ENCODE data around the gene SELP. TPM values are rescaled to one million over a fixed set of nuclear protein-coding genes. Genes with fewer than 3 reads are reported as not detected.
"Not testable (repeated sequence)": the region's sequence is repeated elsewhere in the genome, so short reads cannot be mapped to it uniquely, and the experiment has no call there.

Gene SELP
- total RNA-seq = 1 to 10 TPM; 1.3 to 3.9 (median 1.5) TPM
- polyA plus RNA-seq = 1 to 10 TPM; 1.1 to 1.3 (median 1.3) TPM
- long read RNA-seq, donor 1, partial matches to known transcripts = 0 of 1 reads
- long read RNA-seq, donor 1, other reads (novel, unspliced or antisense) = 1 of 1 reads
- long read RNA-seq, donor 2, partial matches to known transcripts = 1 of 4 reads
- long read RNA-seq, donor 2, other reads (novel, unspliced or antisense) = 3 of 4 reads

- no peak for ATAC-seq
Observed at GRCh38 chr1:169630006-169630405, at the start of gene SELP. SELP (minus strand) TSS chr1:169630124; CDS start chr1:169630074, 50 bp downstream.

GRCh38 chr1:169679692-169680091 lies 49.8 kb upstream of the SELP start:
- Histone ChIP-seq H3K27ac (no peak overlapping the region), H3K27me3 (ENCODE audit: insufficient read depth in 3 of 3, low read length in 2 of 3) (peaks cover 0 to 3% (median 0%) of the 10 kb centered on the region in 3 donors), H3K9me3 (no peaks in the 10 kb centered on the region), H3K4me3 (no peak overlapping the region), H3K4me1 (no peaks in the 10 kb centered on the region), H3K36me3 (ENCODE audit: insufficient read depth in 1 of 2, low read depth in 1 of 2) (no peaks in the 10 kb centered on the region)
- DNase-seq (no peak), ATAC-seq (no peak)
- no peak for TF ChIP-seq CTCF (IDR thresholded peaks at IDR 0.05)
- intact Hi-C loops (cut with DNase I) = no loop called here
- 74 to 80% (median 77%) methylated on average over 3 of the region's 3 CpGs for WGBS, 3 donors

More at GRCh38 chr1:169630006-169630405, at the start of gene SELP:
- H3K4me3 ChIP-seq = no peak within 1 kb of the TSS
- no peaks in the 10 kb centered on the region for H3K36me3 ChIP-seq (ENCODE audit: insufficient read depth in 1 of 2, low read depth in 1 of 2)
- no peak within 1 kb of the TSS for H3K27ac ChIP-seq
- intact Hi-C loops (cut with DNase I) = no loop called here
- peaks cover 17% of the 10 kb centered on the region for H3K9me3 ChIP-seq
- no peaks in the 10 kb centered on the region for H3K27me3 ChIP-seq (ENCODE audit: insufficient read depth in 3 of 3, low read length in 2 of 3)
- 72 to 81% (median 81%) methylated on average over 1 of the region's 1 CpG for WGBS, 3 donors
- no peak for TF ChIP-seq CTCF (IDR thresholded peaks at IDR 0.05)
- DNase-seq = no peak
- H3K4me1 ChIP-seq = no peaks in the 10 kb centered on the region

DNA sequence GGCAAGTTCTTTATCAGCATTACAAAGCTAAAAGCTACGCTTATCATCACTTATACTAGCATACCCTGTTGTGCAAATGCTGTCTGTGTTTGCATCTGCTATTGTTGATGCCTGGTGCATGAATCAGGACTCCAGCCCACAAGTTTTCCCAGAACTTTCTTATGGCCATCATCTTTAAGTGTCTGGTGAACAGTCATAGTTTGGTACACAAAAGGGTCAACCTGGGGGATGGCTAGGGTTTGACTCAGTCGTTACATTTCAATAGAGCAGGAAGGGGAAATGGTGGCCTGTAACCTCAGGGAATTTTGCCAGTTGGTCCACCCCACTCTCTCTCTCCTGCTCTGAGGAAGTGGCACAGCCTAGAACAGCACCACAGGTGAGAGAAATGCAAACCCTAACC lies 46.1 kb upstream of the SELP start:
- no peaks in the 10 kb centered on the region for H3K4me1 ChIP-seq
- DNase-seq (no peak), ATAC-seq (no peak)
- no peak for TF ChIP-seq CTCF (IDR thresholded peaks at IDR 0.05)
- no peaks in the 10 kb centered on the region for H3K36me3 ChIP-seq (ENCODE audit: insufficient read depth in 1 of 2, low read depth in 1 of 2)
- no peak overlapping the region for H3K4me3 ChIP-seq
- intact Hi-C loops (cut with DNase I) = no loop called here
- H3K27me3 ChIP-seq (ENCODE audit: insufficient read depth in 3 of 3, low read length in 2 of 3) = no peaks in the 10 kb centered on the region
- 41 to 52% (median 48%) methylated on average over 2 of the region's 2 CpGs for WGBS, 3 donors
- peaks cover 6% of the 10 kb centered on the region for H3K9me3 ChIP-seq
- H3K27ac ChIP-seq = no peak overlapping the region

GRCh38 chr1:169670836-169671235 lies 40.9 kb upstream of the SELP start:
- Histone ChIP-seq H3K36me3 (ENCODE audit: insufficient read depth in 1 of 2, low read depth in 1 of 2) (no peaks in the 10 kb centered on the region), H3K27me3 (ENCODE audit: insufficient read depth in 3 of 3, low read length in 2 of 3) (no peaks in the 10 kb centered on the region), H3K27ac (no peak overlapping the region), H3K4me1 (no peaks in the 10 kb centered on the region), H3K4me3 (no peak overlapping the region), H3K9me3 (peaks cover 6% of the 10 kb centered on the region)
- ATAC-seq (no peak), DNase-seq (no peak)
- no peak for TF ChIP-seq CTCF (IDR thresholded peaks at IDR 0.05)
- intact Hi-C loops (cut with DNase I) = no loop called here
- 36 to 46% (median 44%) methylated on average over 3 of the region's 3 CpGs for WGBS, 3 donors

DNA sequence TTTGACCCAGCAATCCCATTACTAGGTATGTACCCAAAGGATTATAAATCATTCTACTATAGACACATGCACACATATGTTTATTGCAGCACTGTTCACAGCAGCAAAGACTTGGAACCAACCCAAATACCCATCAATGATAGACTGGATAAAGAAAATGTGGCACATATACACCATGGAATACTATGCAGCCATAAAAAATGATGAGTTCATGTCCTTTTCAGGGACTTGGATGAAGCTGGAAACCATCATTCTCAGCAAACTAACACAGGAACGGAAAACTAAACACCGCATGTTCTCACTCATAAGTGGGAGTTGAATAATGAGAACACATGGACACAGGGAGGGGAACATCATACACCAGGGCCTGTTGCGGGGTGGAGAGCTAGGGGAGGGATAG lies 40.3 kb upstream of the SELP start:
- H3K27ac ChIP-seq; H3K9me3 ChIP-seq; ATAC-seq; H3K4me1 ChIP-seq; DNase-seq; H3K36me3 ChIP-seq (ENCODE audit: insufficient read depth in 1 of 2, low read depth in 1 of 2); H3K4me3 ChIP-seq; intact Hi-C loops (cut with DNase I); H3K27me3 ChIP-seq (ENCODE audit: insufficient read depth in 3 of 3, low read length in 2 of 3): not testable (repeated sequence)
- 88 to 96% (median 92%) methylated on average over 3 of the region's 3 CpGs for WGBS, 3 donors

- intact Hi-C loops (cut with DNase I); H3K4me1 ChIP-seq; DNase-seq; H3K27ac ChIP-seq; ATAC-seq; H3K9me3 ChIP-seq; H3K4me3 ChIP-seq; H3K36me3 ChIP-seq (ENCODE audit: insufficient read depth in 1 of 2, low read depth in 1 of 2); H3K27me3 ChIP-seq (ENCODE audit: insufficient read depth in 3 of 3, low read length in 2 of 3): not testable (repeated sequence)
- WGBS, 3 donors = 83 to 94% (median 93%) methylated on average over 25 to 27 of the region's 28 CpGs
Observed at GRCh38 chr1:169667699-169668596, 38.0 kb upstream of the SELP start.

GRCh38 chr1:169667227-169667639 lies 37.3 kb upstream of the SELP start:
- DNase-seq; H3K4me3 ChIP-seq; H3K9me3 ChIP-seq; intact Hi-C loops (cut with DNase I); ATAC-seq; H3K36me3 ChIP-seq (ENCODE audit: insufficient read depth in 1 of 2, low read depth in 1 of 2); H3K4me1 ChIP-seq; H3K27me3 ChIP-seq (ENCODE audit: insufficient read depth in 3 of 3, low read length in 2 of 3); H3K27ac ChIP-seq: not testable (repeated sequence)
- WGBS, 3 donors = 55 to 68% (median 64%) methylated on average over 2 of the region's 2 CpGs
